ENCODE data around the gene HNRNPK. TPM values are rescaled to one million over a fixed set of nuclear protein-coding genes. Genes with fewer than 3 reads are reported as not detected.

Gene HNRNPK
- total RNA-seq (601 and 659 TPM in 2 replicates), polyA plus RNA-seq (568 and 768 TPM in 2 replicates)

- Histone ChIP-seq H3K4me1 (ENCODE audit: low read depth) (peaks cover 15% of the 10 kb centered on the region), H3K27ac (peak within 1 kb of the TSS; percentile 100), H3K4me3 (peak within 1 kb of the TSS; percentile 88), H3K27me3 (no peaks in the 10 kb centered on the region), H3K9me3 (ENCODE audit: low read depth) (no peaks in the 10 kb centered on the region), H3K36me3 (peaks cover 28% of the 10 kb centered on the region)
- TF ChIP-seq CTCF (IDR thresholded peaks at IDR 0.05; ENCODE audit: low read depth, low read length) = no peak
- DNase-seq (ENCODE audit: low read depth in 1 of 2, low spot score in 1 of 2) = peak; percentile 98 to 99
Observed at GRCh38 chr9:83979812-83980394, at the start of gene HNRNPK. HNRNPK (minus strand) TSS chr9:83980215; CDS start chr9:83978252, 1,963 bp downstream.

DNA sequence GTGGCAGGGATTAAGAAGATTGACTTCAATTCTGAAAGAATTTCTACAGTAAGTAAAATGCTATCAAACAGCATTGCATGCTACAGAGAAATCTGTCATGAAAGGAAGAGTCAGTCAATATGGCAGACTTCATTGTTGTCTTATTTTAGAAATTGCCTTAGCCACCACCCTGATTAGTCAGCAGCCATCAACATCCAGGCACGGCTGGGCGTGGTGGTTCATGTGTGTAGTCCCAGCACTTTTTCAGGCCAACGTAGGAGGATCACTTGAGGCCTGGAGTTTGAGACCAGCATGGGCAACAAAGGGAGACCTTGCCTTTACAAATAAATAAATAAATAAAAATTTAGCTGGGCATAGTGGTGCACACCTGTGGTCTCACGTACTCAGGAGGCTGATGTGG lies 47.2 kb upstream of the HNRNPK start:
- no peaks in the 10 kb centered on the region for H3K4me1 ChIP-seq (ENCODE audit: low read depth)
- no peak for DNase-seq (ENCODE audit: low read depth in 1 of 2, low spot score in 1 of 2)
- no peak overlapping the region for H3K27ac ChIP-seq
- no peaks in the 10 kb centered on the region for H3K9me3 ChIP-seq (ENCODE audit: low read depth)
- TF ChIP-seq CTCF (IDR thresholded peaks at IDR 0.05; ENCODE audit: low read depth, low read length) = no peak
- no peak overlapping the region for H3K4me3 ChIP-seq
- H3K27me3 ChIP-seq = no peaks in the 10 kb centered on the region
- H3K36me3 ChIP-seq = no peaks in the 10 kb centered on the region

DNA sequence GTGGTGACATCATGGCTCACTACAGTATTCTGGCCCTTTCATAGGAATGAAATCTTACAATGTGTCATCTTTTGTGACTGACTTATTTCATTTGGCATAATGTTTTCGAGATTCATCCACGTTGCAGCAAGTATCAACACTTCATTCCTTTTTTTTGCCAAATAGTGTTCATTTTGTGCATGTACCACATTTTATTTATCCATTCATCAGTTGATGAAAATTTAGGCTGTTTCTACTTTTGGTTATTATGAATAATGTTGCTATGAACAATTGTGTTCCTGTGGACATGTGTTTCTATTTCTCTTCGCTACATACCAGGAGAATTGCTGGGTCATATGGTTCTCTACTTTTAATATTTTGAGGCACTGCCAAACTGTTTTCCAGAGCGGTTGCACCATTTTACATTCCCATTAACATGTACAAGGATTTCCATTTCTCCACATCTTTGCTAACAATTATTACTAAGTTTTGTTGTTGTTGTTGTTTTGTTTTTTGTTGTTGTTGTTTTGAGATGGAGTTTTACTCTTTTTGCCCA lies 44.1 kb upstream of the HNRNPK start:
- TF ChIP-seq CTCF (IDR thresholded peaks at IDR 0.05; ENCODE audit: low read depth, low read length) = no peak
- no peak overlapping the region for H3K4me3 ChIP-seq
- H3K27ac ChIP-seq = no peak overlapping the region
- no peaks in the 10 kb centered on the region for H3K4me1 ChIP-seq (ENCODE audit: low read depth)
- no peak for DNase-seq (ENCODE audit: low read depth in 1 of 2, low spot score in 1 of 2)
- H3K27me3 ChIP-seq = no peaks in the 10 kb centered on the region
- H3K9me3 ChIP-seq (ENCODE audit: low read depth) = no peaks in the 10 kb centered on the region
- H3K36me3 ChIP-seq = no peaks in the 10 kb centered on the region

GRCh38 chr9:84007662-84008061 lies 27.6 kb upstream of the HNRNPK start:
- no peak for TF ChIP-seq CTCF (IDR thresholded peaks at IDR 0.05; ENCODE audit: low read depth, low read length)

GRCh38 chr9:84003246-84003645 lies 23.2 kb upstream of the HNRNPK start:
- Histone ChIP-seq H3K4me3 (no peak overlapping the region), H3K9me3 (ENCODE audit: low read depth) (no peaks in the 10 kb centered on the region), H3K4me1 (ENCODE audit: low read depth) (no peaks in the 10 kb centered on the region), H3K27me3 (no peaks in the 10 kb centered on the region), H3K27ac (no peak overlapping the region), H3K36me3 (peaks cover 5% of the 10 kb centered on the region)
- DNase-seq (ENCODE audit: low read depth in 1 of 2, low spot score in 1 of 2) = no peak
- TF ChIP-seq CTCF (IDR thresholded peaks at IDR 0.05; ENCODE audit: low read depth, low read length) = no peak

More at GRCh38 chr9:84007662-84008061, 27.6 kb upstream of the HNRNPK start:
- Histone ChIP-seq H3K27ac (no peak overlapping the region), H3K27me3 (no peaks in the 10 kb centered on the region), H3K36me3 (no peaks in the 10 kb centered on the region), H3K4me3 (no peak overlapping the region), H3K9me3 (ENCODE audit: low read depth) (no peaks in the 10 kb centered on the region), H3K4me1 (ENCODE audit: low read depth) (no peaks in the 10 kb centered on the region)
- no peak for DNase-seq (ENCODE audit: low read depth in 1 of 2, low spot score in 1 of 2)

All from cardiac muscle cell (in vitro differentiated cells and primary cell).